Measurements from ENCODE around the gene BCORL1.

- TF ChIP-seq CTCF (IDR thresholded peaks at IDR 0.05; ENCODE audit: low read length) (no peak), EZH2phosphoT487 (IDR thresholded peaks at IDR 0.05; ENCODE audit: low read length) (no peak)
These were observed at the start of gene BCORL1 for GRCh38 chrX:129982300-129983251.

All from MM.1S (cell line).